GM12878 (cell line): ENCODE results near the gene WDR64. TPM values are rescaled to one million over a fixed set of nuclear protein-coding genes. Genes with fewer than 3 reads are reported as not detected.

ENCODE experiments used
- ATAC-seq: fragments of 200-7000 bp; cut with Tn5 transposase; 3 replicates; pipeline ENCODE4 v1.9.1; 2020; ENCODE audit warnings: mild to moderate bottlenecking, moderate library complexity
- Bru-seq: library from RNA; stranded (reverse); fragments of 400-500 nt; gene quantifications from one replicate; lab custom pipeline; 2021; lab: Mats Ljungman, UMichigan
- BruChase-seq, 2 experiments: library from RNA; stranded (reverse); fragments of 400-500 nt; gene quantifications; one replicate each; lab custom pipeline; 2021; lab: Mats Ljungman, UMichigan
- BruUV-seq: library from RNA; stranded (reverse); fragments of 400-500 nt; replicated peaks from 2 replicates; lab custom pipeline; 2021; lab: Mats Ljungman, UMichigan
- CTCF ChIA-PET: fragments of 300-600 bp; sonication (Branson Sonifier 250); formaldehyde crosslinking; extraction: SDS; loops from one replicate; lab custom pipeline; 2021; ENCODE audit warnings: inconsistent platforms; lab: Yijun Ruan, JAX
- POLR2A ChIA-PET: fragments of 350-600 bp; formaldehyde crosslinking; extraction: SDS; loops from one replicate; lab custom pipeline; 2021; ENCODE audit warnings: inconsistent platforms; lab: Charles Lee
- RAD21 ChIA-PET: fragments of 300-600 bp; sonication (Branson Sonifier 250); formaldehyde crosslinking; loops from one replicate; lab custom pipeline; 2023; ENCODE audit warnings: antibody characterized with exemption; ENCODE audit not compliant: unreplicated experiment; lab: Charles Lee
- SMC1A ChIA-PET: fragments of 300-600 bp; sonication (Branson Sonifier 250); formaldehyde crosslinking; loops from one replicate; lab custom pipeline; 2023; ENCODE audit not compliant: unreplicated experiment, uncharacterized antibody; lab: Charles Lee
- DNase-seq: peaks from one replicate; pipeline ENCODE4 v3.0.0-alpha.2; 2011; ENCODE audit warnings: low read depth, low spot score
- FAIRE-seq: peaks from 3 replicates; lab custom pipeline; 2011; peaks lifted over from hg19 to GRCh38; lab: Jason Lieb, UNC
- H2AFZ ChIP-seq: 2 replicates; pipeline ENCODE4 v1.6.0; 2011; ENCODE audit warnings: low read depth, low read length, control low read depth; ENCODE audit not compliant: control insufficient read depth
- H3K27ac ChIP-seq: 2 replicates; pipeline ENCODE4 v1.5.1; 2011; ENCODE audit warnings: control low read depth; ENCODE audit not compliant: control insufficient read depth, insufficient read depth
- H3K27me3 ChIP-seq, 2 experiments: replicated peaks in 1 of 2; 2 replicates each; pipeline versions ENCODE4 v1.6.0 to v1.6.1; 2011; ENCODE audit warnings: low read length in 1 of 2; ENCODE audit not compliant: control insufficient read depth in 2 of 2, insufficient read depth in 2 of 2
- H3K36me3 ChIP-seq, 2 experiments: 2 replicates each; pipeline ENCODE4 v1.5.1; 2011; ENCODE audit warnings: low read length in 1 of 2; ENCODE audit not compliant: control insufficient read depth in 2 of 2, insufficient read depth in 2 of 2
- H3K4me1 ChIP-seq: 2 replicates; pipeline ENCODE4 v1.6.1; 2011; ENCODE audit warnings: mild to moderate bottlenecking, low read length, moderate library complexity, mixed read lengths; ENCODE audit not compliant: control insufficient read depth, insufficient read depth
- H3K4me2 ChIP-seq: 2 replicates; pipeline ENCODE4 v1.6.0; 2011; ENCODE audit warnings: control low read depth; ENCODE audit not compliant: control insufficient read depth, insufficient read depth
- H3K4me3 ChIP-seq: fragments of 200-600 bp; sonication (generic); 2 replicates; pipeline ENCODE4 v1.5.1; 2016
- H3K79me2 ChIP-seq: 2 replicates; pipeline ENCODE4 v1.6.0; 2011; ENCODE audit warnings: low read length; ENCODE audit not compliant: control insufficient read depth, insufficient read depth
- H3K9ac ChIP-seq: 2 replicates; pipeline ENCODE4 v1.8.0; 2011; ENCODE audit warnings: low read length, control low read depth, mixed read lengths; ENCODE audit not compliant: control insufficient read depth, insufficient read depth
- H3K9me3 ChIP-seq: replicated peaks from 3 replicates; pipeline ENCODE4 v1.5.1; 2011; ENCODE audit warnings: mild to moderate bottlenecking, low read length; ENCODE audit not compliant: control insufficient read depth, insufficient read depth
- H4K20me1 ChIP-seq: 2 replicates; pipeline ENCODE4 v1.6.0; 2011; ENCODE audit not compliant: control insufficient read depth, insufficient read depth
- IRF4 ChIP-seq: IDR thresholded peaks from 2 replicates; pipeline ENCODE4 v1.6.1; 2011; ENCODE audit warnings: low read depth, low read length
- NFYB ChIP-seq: IDR thresholded peaks from 2 replicates; pipeline ENCODE4 v1.6.1; 2011; ENCODE audit warnings: low read depth, mild to moderate bottlenecking, low read length, improper control_type of control experiment, moderate library complexity; ENCODE audit not compliant: insufficient read depth
- NR2C2 ChIP-seq: IDR thresholded peaks from 2 replicates; pipeline ENCODE4 v1.6.1; 2011; ENCODE audit warnings: borderline replicate concordance, low read depth; ENCODE audit not compliant: control insufficient read depth, insufficient read length
- SUPT20H ChIP-seq: IDR thresholded peaks from 2 replicates; pipeline ENCODE4 v1.6.1; 2011; ENCODE audit warnings: low read depth, mild to moderate bottlenecking, low read length, moderate library complexity, borderline replicate concordance; ENCODE audit not compliant: control insufficient read depth
- ZZZ3 ChIP-seq: IDR thresholded peaks from 2 replicates; pipeline ENCODE4 v1.6.1; 2011; ENCODE audit warnings: low read depth; ENCODE audit not compliant: control insufficient read depth, insufficient read length
- WGBS: methylation state at CpG from one replicate; pipeline ENCODE4 v1.1.6; 2016; ENCODE audit warnings: low lambda C conversion rate; ENCODE audit not compliant: insufficient replicate concordance, insufficient coverage; ENCODE audit errors: missing lambda C conversion rate; 5-methylcytosine and 5-hydroxymethylcytosine counted together
- in situ Hi-C: fragments of 300-500 bp; cut with MboI; formaldehyde crosslinking; loops from 9 replicates; pipeline ENCODE4 v1.14.3; 2018; ENCODE audit warnings: mixed read lengths
- intact Hi-C: fragments of 100-400 bp; cut with micrococcal nuclease; formaldehyde crosslinking; loops from one replicate; pipeline ENCODE4 v1.14.2; 2022; ENCODE audit not compliant: unreplicated experiment
- long read RNA-seq, 2 experiments: library from polyadenylated mRNA; unstranded; transcript quantifications; one replicate each; pipeline ENCODE4 v2.0.0, GENCODE V29; 2019 to 2020
- polyA minus RNA-seq, 3 experiments: library from RNA; depleted of rRNA, polyadenylated mRNA; stranded (reverse); fragments of >200 nt; gene quantifications; 2 replicates each; pipeline ENCODE4 v1.2.3, GENCODE V29; 2011
- polyA plus RNA-seq, 11 experiments: library from polyadenylated mRNA; depleted of rRNA in 4 of 11; unstranded in 6 of 11; stranded (reverse) in 5 of 11; fragments of >200 nt; fragmentation: Nextera tagmentation in 4 of 11; fragmentation: Illumina TruSeq in 1 of 11; extraction: Ambion mirVana in 4 of 11; extraction: Trizol in 1 of 11; gene quantifications; 1 replicate in 1 of 11; 2 replicates in 10 of 11; pipeline versions ENCODE4 v1.2.1 to v1.2.3, GENCODE V29; 2011 to 2016; ENCODE audit warnings: inconsistent platforms in 2 of 11, missing spikeins in 2 of 11, low read depth in 1 of 11
- total RNA-seq, 4 experiments: library from RNA; depleted of rRNA in 3 of 4; stranded (reverse); fragments of >200 nt in 3 of 4; fragmentation: Illumina TruSeq in 1 of 4; extraction: Trizol in 1 of 4; gene quantifications; 2 replicates each; pipeline versions ENCODE4 v1.2.1 to v1.2.3, GENCODE V29; 2013 to 2021

Gene WDR64
- total RNA-seq (2013; cell fraction: nucleolus; rRNA removed): not detected in 2 replicates
- total RNA-seq (2014; rRNA removed): not detected in 2 replicates
- total RNA-seq (2014; rRNA removed; fragmentation: Illumina TruSeq; extraction: Trizol): not detected in 2 replicates
- not detected in 2 replicates for total RNA-seq (2021)
- polyA plus RNA-seq (2011; ENCODE audit: low read depth): not detected
- polyA plus RNA-seq (2011; rRNA removed): not detected in 2 replicates
- not detected in 2 replicates for polyA plus RNA-seq (2011; cell fraction: cytosol; rRNA removed)
- polyA plus RNA-seq (2011; cell fraction: nucleus; rRNA removed): not detected in 2 replicates
- polyA plus RNA-seq (2012): 0.03 TPM in 1 of 2 replicates, not detected in the other
- polyA plus RNA-seq (2014; fragmentation: Illumina TruSeq; extraction: Trizol): 0.01 TPM in 1 of 2 replicates, not detected in the other
- not detected for polyA plus RNA-seq (2014; fragmentation: Nextera tagmentation; extraction: Ambion mirVana)
- not detected in 2 replicates for polyA plus RNA-seq (2014; rRNA removed)
- polyA plus RNA-seq (2016; fragmentation: Nextera tagmentation; extraction: Ambion mirVana): not detected
- polyA minus RNA-seq (2011; rRNA and poly(A)+ RNA removed): not detected in 2 replicates
- not detected in 2 replicates for polyA minus RNA-seq (2011; cell fraction: cytosol; rRNA and poly(A)+ RNA removed)
- not detected in 2 replicates for polyA minus RNA-seq (2011; cell fraction: nucleus; rRNA and poly(A)+ RNA removed)
- percentile 3 among the genes with signal in this experiment for Bru-seq, nascent RNA
- BruChase-seq, experiment 1, labeled RNA remaining after a 6-hour chase: percentile 1 among the genes with signal in this experiment
- percentile 1 among the genes with signal in this experiment for BruChase-seq, experiment 2, labeled RNA remaining after a 2-hour chase
- long read RNA-seq, experiment 1: 0 reads
- long read RNA-seq, experiment 2: 0 reads

GRCh38 chr1:241652012-241652411 is at the start of gene WDR64:
TSS of gene WDR64 (plus strand) at chr1:241652281. CDS start at chr1:241652485, 204 bp downstream.
- BruUV-seq: no TSS peak
- ChIA-PET CTCF (interaction anchor here (1.3 kb wide), 1 partner anchor 41 kb away, joined by 3 read pairs; no protein-coding TSS in a partner anchor), SMC1A (interaction anchor here (1.3 kb wide), 1 partner anchor 14 kb away, joined by 3 read pairs; no protein-coding TSS in a partner anchor), POLR2A (no interaction called here), RAD21 (no interaction called here)
- DNase-seq (no peak), FAIRE-seq (no peak), ATAC-seq (no peak)
- H4K20me1 ChIP-seq: no peaks in the 10 kb centered on the region
- 59% methylated on average over 4 of the region's 4 CpGs for WGBS
- H3K27me3 ChIP-seq: no peaks in the 10 kb centered on the region; a peak in 1 of 4 replicates
- H3K27ac ChIP-seq: no peak within 1 kb of the TSS
- no peak within 1 kb of the TSS for H2AFZ ChIP-seq
- in situ Hi-C loops: no loop called here
- H3K36me3 ChIP-seq: no peaks in the 10 kb centered on the region
- intact Hi-C loops: no loop called here
- H3K9me3 ChIP-seq: no peaks in the 10 kb centered on the region
- H3K79me2 ChIP-seq: no peaks in the 10 kb centered on the region
- H3K4me3 ChIP-seq: no peak within 1 kb of the TSS
- TF ChIP-seq NFYB (no peak), ZZZ3 (no peak), SUPT20H (no peak), IRF4 (no peak), NR2C2 (no peak)
- H3K9ac ChIP-seq: no peak within 1 kb of the TSS
- no peak within 1 kb of the TSS for H3K4me2 ChIP-seq
- no peaks in the 10 kb centered on the region for H3K4me1 ChIP-seq
